Measurements from ENCODE around the gene GABRB1.
A peak's percentile ranks its signal among the peaks of the same experiment; 100 is the strongest.

GABRB1 gene

DNA sequence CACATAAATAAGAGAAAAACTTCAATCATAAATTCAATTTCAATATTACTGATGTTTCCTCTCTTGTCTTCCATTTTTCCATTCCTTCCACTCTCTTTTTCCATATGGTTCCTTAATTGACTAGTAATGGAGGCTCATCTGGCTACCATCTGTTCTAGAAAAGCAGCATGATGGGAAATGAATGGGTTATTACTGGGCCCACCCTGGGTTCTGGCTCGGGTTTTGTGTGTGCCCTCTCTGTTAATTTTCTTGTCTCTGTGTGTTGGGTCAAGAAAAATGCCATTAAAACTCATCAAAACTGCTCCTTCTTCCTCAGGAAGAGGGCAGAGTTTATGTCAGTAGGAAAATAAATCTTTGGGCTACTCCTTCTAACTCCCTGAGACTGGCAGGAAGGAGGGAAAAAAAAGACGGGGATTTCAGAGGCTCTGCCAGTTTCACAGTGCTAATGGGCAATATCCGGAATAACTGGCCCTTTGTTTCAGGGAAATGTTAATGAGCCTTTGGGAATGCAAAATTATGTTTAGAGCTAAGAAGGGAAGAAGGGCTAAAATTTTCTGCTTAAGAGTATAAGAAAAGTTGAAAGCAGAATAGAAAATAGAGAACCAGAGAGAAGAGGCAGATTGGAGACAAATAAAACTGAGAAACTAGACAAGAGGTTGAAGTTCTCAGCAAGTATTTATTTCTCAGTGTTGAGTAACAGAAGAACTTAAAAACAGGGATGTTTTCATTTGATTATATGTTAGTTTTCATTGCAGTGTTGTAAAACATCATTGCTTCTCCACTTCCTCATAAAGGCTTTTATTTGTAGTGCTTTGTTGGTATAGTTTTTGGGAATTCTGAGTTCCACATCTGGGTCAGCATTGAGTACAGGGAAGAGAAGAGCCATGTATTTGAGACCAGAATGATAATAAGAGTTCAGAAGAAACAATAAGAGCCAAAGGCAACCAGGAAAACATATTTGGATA is 19.7 kb downstream of the GABRB1 start:
- DNase-seq, result peak; percentile 12 to 67

- no peak for DNase-seq
Observed at GRCh38 chr4:47053485-47053884, 22.1 kb downstream of the GABRB1 start.

- DNase-seq, result peak in 1 of 2 experiments; percentile 38
Observed at GRCh38 chr4:47054130-47054529, 22.8 kb downstream of the GABRB1 start.

DNA sequence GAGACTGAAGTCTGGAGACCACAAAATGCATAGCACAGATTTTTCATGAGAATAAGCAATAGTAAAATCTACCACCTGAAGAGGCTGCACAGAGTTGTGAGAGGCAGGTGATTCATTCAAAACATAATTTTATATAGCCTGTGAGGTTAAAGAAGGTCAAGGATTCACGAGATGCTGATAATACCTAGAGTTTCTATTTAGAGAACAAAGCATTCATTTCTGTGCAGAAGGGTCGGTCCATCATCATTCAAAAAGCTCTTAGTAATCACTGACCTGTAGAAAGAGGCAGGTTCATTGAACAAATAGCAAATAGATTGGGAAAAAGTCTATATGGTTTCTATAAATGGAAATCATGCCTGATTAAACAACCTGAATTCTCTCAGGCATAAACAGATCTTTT is 26.6 kb downstream of the GABRB1 start:
- no peak for DNase-seq

DNA sequence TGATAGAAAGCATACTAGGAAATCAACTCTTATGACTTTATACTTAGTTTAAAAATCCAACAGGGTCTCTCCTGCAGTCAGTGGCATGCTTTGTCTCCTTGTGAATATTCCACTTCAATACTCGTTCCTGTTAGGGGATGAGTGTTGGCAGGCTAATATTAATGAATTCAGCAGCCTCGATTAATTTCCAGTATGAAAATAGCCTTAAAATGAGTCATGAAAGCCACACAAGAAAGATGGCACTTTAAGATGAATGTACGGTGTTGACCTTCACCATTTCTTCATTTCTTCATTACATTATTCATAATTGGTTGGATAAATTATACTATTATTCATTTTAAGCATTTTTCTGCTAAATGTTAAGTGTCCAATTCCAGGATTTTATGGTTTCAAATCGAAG is 29.2 kb downstream of the GABRB1 start:
- DNase-seq, result no peak

- no peak for DNase-seq
Observed at GRCh38 chr4:47061435-47061834, 30.1 kb downstream of the GABRB1 start.

DNA sequence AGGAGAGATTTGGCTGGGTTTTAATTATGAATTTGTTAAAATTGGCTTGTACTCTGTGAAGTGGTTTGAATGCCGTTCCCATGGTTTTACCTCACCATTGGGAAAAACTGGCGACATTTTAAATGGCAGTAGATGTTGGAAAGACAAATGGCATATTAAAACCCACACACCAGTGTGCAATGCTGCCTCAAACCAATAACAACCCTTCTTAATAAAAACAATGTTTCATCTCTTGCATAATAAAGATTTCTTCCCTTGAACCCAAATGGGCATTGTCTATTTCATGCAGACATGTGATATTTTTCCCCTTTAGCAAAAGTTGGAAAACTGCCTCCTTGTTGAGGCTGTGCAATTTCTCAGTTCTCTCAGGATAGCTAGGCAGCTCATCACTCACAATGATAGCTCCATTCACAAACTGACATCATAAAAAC is 33.7 kb downstream of the GABRB1 start:
- no peak for DNase-seq

DNA sequence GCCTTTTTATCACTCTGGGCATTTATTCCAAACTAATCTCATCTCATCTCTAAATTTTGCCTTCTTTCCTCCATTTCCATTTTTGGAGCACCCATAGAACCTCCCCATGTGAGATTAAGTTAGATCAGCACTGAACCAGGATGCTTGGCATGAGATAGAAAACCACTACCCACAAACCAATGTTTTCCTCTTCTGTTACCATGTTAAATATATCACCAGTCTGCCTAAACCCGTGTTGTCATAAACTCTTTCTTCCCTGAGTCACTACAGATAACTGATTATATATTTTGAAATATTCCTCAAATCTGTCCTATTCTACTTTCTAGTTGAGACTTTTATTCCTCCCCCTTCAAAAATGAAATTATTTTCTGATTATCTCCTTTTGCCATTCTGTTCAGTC is 37.6 kb downstream of the GABRB1 start:
- DNase-seq, result no peak

- no peak for DNase-seq
Observed at GRCh38 chr4:47071901-47072341, 40.6 kb downstream of the GABRB1 start.

GRCh38 chr4:47073647-47074046 is 42.3 kb downstream of the GABRB1 start:
- DNase-seq, result peak; percentile 17 to 22

DNA sequence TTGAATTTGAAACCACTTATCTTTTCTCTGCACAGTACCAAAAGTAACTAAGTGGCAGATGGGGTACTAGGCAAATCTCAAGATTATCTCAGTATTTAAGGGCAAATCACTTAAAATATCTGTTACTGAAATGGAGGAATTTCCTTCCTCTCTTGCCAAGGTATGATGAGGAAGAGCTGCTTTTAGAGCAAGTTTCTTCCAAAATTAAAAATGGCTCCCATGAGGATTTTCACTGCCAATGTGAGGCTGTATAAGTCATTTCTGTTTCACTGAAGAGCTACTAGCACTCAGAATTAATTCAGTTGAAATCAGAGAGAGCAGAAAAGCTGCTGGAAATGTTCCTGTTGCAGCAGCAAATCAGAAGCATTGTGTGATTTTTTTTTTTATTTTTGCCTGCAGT is 43.4 kb downstream of the GABRB1 start:
- peak; percentile 26 to 75 for DNase-seq

- no peak for DNase-seq
Observed at GRCh38 chr4:47075262-47075661, 43.9 kb downstream of the GABRB1 start.

- DNase-seq, result peak; percentile 86 to 94
Observed at GRCh38 chr4:47075919-47076318, 44.6 kb downstream of the GABRB1 start.

- no peak for DNase-seq
Observed at GRCh38 chr4:47084111-47084510, 52.7 kb downstream of the GABRB1 start.

DNA sequence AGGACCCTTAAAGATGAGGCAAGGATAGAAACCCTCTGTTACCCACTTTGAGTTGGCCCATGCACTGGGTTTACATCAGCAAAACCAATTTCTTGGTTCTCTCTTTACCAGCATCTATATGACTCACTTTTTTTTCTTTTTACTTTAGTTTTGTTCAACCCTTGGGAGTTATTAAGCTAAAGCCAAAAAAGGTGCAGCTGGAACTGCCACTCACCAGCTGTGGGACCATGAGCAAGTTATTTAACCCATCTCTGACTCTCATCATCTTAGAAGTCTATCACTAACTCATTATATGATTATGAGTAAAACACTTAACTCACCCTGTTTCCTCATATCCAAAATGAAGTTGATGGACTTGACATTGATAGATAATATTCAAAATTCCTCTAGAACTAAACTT is 53.4 kb downstream of the GABRB1 start:
- no peak for DNase-seq

DNA sequence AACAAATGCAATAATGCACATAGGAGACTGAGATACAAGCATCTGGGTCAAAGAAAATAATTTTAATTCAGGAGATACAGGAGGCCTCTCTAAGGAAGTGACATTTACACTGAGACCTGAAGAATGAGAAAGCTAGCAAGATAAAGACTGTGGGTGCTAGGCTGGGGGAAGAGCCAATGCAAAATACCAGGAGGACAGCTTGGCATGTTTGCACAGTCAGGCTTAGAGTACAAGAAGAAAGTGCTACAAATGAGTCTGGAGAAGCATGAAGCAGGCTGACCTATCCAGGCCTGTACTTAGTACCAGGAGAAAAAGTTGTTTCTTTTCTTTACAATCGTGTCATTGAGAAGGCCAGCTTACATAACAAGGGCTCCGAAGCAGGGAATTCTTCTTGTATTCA is 56.9 kb downstream of the GABRB1 start:
- no peak for DNase-seq

- DNase-seq, result peak in 1 of 2 experiments; percentile 17
Observed at GRCh38 chr4:47095884-47096283, 64.5 kb downstream of the GABRB1 start.

DNA sequence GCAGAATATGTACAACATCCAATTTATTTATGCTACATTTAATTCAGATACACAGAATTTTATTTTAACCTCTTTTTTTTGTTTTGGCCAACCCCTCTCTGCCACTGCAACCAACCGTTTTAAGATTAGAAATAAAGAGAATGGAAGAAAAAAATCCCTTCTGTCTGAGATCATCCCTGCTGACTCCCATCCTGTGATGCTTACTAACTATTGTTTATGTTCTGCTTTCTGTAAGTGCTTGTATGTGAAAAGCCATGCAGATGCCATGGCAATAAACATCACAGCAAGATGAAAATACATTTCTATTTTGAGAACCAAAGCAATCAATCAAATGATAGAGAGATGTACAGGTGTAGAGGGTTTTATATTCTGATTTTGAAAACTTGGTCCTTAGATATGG is 70.1 kb downstream of the GABRB1 start:
- DNase-seq, result no peak

GRCh38 chr4:47104986-47105385 is 73.6 kb downstream of the GABRB1 start:
- no peak for DNase-seq

- DNase-seq, result no peak
Observed at GRCh38 chr4:47106561-47106960, 75.2 kb downstream of the GABRB1 start.

GRCh38 chr4:47109379-47109778 is 78.0 kb downstream of the GABRB1 start:
- DNase-seq, result no peak

DNA sequence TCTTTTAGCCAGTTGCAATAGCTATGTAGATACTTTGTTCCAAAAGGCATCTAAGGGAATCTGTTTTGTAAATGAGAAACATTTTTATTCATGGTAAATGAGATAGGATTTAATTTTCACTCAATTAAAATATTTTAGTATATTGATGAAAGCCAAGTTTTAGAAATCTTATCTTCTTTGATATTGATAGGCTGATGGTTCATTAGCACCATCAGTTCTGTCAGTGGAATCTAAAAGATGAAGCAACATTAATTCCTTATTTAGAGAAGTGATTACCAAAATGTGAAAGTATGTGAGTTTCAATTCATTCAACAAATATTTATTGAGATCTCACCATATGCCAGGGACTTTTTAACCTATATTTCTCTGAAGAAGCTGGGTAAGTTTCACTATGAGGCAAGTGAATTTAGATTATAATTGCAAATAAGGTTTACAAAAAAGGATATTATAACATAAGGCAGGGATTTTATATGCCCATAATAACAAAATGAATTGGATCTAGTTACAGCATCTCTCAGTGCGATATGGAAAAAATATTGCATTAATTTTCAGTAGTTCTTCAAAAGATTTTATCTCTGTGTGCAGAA is 79.3 kb downstream of the GABRB1 start:
- no peak for DNase-seq

DNA sequence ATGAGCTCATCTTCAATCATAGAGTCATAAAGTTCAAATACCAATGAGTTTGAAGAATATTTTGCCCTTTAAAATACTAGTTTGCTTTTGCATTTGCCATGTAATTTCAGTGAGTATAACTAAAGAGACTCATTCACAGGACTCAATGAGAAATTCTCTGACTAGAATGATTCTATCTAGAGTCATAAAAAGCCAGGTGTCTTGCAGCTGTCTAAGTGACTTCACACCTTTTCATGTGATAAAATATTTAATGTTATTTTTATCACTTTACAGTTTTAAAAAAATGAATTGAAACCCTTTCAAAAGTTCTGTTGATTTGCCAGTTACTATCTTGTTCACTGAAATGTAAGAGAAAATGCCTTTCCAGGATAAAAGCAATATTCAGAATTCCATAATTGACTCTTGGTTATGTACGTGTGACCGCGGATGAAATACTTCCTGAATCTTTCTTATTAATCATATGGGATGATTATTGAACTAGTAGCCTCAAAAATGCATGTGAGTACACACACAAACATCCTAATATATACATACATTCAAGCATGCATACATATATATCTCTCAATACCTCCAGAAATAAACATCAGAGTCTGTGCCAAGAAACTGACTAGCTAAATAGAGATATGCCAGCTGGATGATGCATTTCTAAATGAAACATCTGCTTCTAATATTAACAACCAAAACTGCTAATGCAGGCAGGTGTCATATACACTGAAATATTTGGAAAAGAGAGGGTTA is 87.0 kb downstream of the GABRB1 start:
- DNase-seq, result no peak

DNA sequence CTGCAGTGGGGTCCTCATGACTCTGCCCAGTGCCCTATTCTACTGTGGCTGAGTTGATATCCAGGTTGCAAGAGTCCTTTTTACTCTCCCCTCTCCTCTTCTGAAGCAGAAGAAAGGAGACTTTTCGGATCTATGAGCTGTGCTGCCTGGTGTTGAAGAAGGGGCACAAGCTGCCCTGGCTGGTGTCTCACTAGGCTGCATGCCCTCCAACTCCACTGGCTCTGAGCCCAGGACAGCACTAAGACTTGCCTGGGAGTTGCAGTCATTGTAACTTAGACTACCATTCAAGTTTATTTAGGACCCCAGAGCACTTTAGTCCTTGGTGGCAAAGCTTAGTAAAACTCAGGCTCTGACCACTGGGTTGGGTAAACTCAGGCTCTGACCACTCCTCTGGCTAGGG is 89.4 kb downstream of the GABRB1 start:
- no peak for DNase-seq
